ENCODE measurements around the gene CYP26C1.

DNA sequence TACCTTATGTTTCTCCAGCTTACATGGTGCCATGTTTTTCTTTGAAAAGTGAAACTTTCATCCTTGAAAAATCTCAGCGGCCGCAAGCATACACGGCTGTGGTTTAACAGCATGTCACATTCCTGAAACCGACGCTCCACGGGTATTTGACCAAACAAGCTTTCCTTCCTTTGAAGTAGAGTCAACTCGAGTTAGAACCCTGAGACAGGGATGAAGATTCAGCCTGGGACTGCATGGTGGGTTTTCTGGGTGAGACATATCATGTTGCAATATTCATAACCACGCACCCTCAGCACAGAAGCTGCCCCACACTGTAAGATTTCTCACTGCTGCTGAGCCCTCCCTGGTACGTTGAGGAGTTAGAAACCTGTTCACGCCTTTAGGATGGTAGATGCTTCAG lies 21.2 kb downstream of the CYP26C1 start:
- no peak for TF ChIP-seq EZH2 (IDR thresholded peaks at IDR 0.05; ENCODE audit: insufficient read depth, poor library complexity, severe bottlenecking)
- no peak for TF ChIP-seq EZH2phosphoT487 (IDR thresholded peaks at IDR 0.05; ENCODE audit: insufficient read depth, low read depth)
